Stromal cell of bone marrow (primary cell): ENCODE data around the gene EXD3.
A peak's percentile ranks its signal among the peaks of the same experiment; 100 is the strongest.

ENCODE experiments used
- DNase-seq: peaks from one replicate; pipeline ENCODE4 v3.0.0-alpha.2; 2012; ENCODE audit warnings: low read depth

EXD3 gene

DNA sequence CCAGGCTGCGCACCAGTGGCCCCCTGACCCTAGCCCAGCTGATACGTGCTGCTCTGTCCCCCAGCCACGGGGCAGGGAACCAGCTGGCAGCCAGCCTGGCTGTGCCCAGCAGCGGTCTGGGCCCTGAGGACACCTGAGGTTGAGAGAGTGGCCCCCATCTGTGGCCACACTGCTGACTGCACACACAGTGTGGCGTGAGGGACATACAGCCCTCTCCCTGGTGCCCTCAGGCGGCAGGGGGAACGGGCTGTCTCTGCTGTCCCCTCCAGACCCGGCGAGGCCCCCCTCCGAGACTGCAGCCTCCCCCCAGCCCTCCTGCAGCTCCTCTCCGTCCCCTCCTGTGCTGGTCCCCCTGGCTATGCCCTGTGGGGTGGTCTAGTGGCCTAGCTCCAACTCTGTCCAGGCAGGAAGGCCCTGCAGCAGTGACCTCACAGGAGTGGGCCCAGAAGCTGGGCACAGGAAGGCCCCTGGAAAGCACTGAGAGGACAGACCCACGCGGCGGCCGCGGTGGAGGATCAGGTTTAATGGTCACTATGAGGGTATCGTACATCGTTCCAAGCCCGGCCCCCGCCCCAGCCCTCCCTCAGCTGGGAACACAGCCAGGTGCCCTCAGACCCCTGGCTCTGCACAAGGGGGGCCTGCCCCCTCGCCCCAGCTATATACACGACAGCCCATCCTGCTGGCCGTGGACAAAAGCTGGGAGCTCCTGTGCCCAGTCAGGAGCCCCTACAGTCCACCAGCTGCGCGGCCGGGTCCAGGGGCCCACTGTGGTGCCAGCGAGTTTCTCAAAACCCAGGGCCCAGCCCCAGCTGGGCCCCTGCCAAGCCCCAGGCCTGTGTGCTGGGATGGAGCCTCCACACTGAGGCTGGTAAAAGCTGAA, 25.0 kb upstream of the EXD3 start:
- DNase-seq: no peak

DNA sequence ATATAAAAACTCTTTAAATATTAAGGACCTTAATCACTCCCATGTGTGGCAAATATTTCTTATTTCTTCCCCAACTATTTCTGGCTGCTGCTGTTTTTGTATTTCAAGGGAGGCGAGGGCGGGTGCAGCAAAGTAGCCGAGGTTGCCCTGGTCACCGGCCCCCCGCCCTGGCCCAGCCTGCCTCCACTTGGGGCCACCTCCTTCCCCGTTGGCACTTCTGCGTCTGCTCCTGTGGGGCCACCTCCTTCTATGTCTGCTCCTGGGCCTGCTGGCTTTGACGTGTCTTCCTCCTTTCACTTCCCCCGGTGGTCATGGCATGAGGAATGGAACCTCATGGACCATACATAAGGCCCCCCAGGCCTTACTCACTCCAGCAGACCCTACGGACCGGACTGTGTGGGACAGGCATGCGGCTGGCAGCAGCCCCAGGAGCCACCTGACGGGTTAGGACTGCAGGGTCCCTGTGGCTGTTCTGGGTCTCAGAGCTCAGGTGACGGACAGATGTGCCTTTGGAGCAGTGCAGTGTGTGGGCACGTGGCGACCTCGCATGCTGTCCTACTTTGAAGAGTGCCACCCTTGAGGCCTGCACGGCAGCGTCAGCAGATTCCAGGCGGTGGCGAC, 24.0 kb upstream of the EXD3 start:
- DNase-seq: no peak

DNA sequence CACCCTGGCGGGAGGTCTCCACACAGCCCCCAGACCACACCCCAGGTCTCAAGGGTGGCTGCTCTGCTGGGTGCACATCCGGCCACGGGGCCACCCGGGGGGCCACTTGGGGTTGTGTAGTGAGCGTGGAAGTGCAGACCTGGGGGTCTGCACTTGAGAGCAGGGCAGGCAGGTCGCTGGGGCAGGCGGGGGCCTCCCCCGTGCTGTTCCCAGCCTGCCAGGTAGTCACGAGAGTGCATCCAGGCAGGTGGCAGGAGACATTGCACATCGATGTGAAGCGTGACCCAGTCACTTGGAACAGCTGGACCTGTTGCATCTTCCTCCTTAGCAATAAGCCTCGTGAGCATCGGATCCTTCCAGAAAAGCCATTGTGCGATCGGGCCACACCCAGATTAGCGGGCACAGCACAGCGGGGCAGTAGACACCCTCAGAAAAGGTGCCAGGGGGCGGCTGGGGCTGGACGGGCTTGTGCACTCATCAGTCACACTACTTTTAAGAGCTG, 23.0 kb upstream of the EXD3 start:
- no peak for DNase-seq

DNA sequence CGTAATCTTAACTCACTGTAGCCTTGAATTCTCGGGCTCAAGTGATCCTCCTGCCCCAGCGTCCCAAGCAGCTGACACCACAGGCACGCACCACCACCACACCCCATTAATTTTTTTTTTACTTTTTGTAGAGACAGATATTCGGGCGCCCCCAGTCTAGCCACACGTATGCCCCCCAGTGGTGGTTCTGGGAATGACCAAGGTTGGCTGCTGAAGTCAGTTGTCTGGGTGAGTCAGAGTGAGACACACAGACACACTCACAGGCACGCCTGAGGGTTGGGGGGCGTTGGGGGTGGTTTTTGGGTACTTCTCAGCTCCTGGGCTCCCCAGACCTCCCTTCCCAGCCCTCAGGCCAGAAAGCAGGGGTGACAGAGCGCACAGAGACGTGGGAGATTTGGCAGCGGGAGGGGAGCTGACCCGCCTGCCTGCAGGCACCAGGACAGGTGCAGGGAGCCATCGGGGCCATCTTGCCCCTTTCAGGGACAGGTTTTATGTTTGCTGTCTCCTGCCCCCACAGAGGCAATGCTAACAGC, 22.4 kb upstream of the EXD3 start:
- DNase-seq: peak; percentile 69

DNA sequence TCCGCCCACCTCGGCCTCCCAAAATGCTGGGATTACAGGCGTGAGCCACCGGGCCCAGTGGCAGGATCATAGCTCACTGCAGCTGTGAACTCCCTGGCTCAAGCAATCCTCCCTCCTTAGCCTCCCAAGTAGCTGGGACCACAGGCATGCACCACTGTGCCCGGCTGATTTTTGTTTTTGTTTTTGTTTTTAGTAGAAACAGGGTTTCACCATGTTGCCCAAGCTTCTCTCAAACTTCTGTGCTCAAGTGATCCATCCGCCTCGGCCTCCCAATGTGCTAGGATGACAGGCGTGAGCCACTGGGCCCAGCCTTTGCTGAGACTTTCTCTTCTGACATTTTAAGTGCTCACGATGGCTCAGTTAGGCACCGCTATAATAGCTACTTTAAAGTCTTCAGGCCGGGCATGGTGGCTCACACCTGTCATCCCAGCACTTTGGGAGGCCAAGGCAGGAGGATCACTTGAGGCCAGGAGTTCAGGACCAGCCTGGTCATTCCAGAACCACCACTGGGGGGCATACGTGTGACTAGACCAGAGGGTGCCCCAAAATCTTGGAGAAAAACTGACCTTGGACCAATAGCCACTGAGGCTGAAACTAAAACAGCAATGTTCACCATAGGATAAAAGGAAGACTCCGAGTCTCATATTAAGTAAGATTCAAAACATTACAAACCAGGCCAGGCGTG, 21.3 kb upstream of the EXD3 start:
- DNase-seq: no peak

DNA sequence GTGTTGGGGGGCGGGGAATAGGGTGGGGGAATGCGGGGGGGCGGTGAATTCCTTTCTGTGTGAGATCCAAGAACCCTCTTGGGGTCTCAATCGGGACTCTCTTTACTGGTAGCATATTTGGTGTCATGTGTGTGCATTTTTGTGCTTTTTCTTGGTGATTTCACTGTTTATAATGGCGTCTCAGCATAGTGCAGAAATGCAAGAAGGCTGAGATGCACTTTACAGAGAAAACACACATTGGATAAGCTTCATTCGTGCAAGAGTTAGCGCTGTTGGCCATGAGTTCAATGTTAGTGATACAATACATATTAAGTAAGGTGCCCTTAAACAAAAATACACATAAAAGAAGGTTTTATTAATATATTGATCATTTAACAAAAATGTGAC, 19.0 kb upstream of the EXD3 start:
- DNase-seq: no peak

DNA sequence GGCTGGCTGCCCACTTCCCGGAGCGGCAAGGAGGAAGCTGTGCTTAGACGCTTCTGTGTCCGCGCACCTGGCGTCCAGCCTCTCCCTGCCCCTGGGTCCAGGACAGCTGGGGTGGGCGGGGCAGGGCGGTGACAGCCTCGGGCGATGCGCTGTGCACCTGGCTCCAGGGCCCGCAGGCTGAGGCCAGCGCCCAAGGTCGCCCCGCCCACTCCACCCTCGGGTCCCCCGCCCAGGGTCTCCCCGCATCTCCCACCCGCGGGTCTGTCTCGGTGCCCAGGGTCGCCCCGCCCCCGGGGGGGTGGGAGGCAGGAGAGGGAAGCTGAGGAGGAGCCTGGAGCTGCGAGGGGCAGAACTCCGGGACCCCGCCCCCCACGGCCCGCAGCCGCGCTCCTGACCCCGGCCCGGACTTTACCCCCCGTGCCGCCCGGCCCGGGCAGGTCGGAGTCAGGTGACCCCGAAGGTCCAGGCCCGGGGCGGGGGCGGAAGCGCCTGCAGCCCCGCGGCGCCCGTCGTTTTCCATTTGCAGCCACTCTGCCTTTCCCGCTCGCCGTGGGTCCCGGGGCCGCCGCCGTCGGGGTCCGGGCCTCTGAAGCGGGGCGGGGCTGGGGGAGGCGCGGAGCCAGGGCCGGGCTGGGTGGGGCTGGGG, 18.4 kb upstream of the EXD3 start, which contains the start of gene ENTPD8:
TSS of gene ENTPD8 (minus strand) at position 69 of the 646 bp plus-strand sequence. CDS start 3,072 bp downstream, outside the sequence.
- DNase-seq: no peak

DNA sequence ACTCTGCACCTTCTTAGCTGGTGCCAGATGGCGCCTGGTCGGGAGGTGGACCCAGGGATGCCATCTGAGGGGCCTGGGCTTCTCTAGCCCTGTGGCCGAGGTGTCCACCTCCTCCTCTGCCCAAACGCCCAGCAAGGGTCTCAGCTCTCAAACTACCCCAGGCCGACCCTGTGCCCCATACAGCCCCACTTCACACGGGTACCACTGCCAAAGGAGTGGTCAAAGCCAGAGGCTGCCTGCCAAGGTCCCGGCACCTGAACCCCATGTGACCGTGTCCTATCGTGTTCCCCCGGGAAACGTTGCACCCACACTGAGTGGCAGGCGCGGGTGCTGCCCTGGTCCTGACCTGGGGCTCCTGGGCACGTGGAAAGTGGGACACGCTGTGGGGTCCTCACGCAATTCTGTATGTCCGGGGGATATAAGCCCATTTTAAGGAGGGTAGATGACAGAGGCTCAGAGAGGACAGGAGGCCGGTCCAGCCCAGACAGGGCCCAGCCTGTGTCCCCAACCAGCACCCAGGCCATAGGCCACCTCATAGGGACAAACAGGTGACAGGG, 16.3 kb upstream of the EXD3 start:
- DNase-seq: no peak

DNA sequence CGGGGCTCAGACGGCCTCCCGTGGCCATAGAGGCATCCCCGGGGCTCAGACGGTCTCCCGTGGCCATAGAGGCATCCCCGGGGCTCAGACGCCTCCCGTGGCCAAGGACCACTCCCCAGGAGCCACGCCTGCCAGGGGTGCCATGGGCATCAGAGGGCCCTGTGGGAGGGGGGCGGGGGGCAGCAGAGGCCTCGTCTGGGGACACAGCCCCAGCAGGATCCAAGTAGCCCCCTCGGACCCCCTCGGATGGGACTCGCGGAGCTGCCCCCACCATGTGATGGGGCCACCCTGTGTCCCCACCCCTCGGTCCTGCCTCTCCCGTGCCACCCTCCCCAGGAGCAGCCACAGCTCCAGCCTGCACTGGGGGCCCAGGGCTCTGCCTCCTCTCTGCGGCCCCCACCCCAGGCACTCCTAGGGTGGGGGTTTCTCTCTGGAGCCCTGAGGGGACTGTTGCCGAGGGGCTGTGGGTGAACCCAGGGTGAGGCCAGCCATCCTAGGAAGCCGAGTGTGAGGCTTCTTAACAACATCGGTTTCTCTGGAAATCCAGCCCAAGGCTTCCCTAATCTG, 15.7 kb upstream of the EXD3 start:
- no peak for DNase-seq

DNA sequence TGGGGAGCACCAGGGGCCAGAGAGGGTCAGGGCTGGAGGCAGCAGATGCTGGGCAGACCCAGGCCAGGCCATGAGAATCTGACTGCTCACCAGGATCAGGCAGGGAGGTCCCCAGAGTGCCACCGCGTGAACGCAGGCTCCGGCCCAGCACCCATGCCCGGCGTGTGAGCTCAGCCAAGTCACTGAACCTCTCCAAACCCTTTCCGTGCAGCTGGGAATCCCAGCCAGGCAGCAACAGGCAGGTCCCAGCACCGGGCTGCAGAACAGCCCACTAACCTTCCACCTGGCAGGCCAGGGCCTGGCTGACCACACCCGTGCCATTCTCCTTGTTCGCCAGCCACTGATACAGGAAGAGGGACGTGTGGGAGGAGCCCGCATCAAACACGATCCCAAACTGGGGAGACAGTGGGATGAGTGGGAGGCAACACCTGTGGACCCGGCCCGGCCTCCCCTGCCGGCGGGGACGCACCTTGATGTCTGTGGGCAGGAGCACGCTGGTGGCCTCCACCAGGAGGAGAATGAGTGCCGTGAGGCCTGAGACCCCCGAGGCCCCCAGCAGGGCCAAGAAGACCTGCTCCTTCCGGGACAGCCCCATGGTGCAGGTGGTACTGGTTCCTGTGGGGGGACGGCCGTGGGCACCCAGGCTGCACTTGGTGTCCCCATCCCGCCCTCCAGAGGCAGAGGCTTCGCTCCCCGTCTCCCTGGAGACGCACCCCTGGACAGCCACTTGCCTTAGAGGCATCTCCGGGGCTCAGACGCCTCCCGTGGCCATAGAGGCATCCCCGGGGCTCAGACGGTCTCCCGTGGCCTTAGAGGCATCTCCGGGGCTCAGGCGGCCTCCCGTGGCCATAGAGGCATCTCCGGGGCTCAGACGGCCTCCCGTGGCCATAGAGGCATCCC, 15.0 kb upstream of the EXD3 start:
- no peak for DNase-seq

DNA sequence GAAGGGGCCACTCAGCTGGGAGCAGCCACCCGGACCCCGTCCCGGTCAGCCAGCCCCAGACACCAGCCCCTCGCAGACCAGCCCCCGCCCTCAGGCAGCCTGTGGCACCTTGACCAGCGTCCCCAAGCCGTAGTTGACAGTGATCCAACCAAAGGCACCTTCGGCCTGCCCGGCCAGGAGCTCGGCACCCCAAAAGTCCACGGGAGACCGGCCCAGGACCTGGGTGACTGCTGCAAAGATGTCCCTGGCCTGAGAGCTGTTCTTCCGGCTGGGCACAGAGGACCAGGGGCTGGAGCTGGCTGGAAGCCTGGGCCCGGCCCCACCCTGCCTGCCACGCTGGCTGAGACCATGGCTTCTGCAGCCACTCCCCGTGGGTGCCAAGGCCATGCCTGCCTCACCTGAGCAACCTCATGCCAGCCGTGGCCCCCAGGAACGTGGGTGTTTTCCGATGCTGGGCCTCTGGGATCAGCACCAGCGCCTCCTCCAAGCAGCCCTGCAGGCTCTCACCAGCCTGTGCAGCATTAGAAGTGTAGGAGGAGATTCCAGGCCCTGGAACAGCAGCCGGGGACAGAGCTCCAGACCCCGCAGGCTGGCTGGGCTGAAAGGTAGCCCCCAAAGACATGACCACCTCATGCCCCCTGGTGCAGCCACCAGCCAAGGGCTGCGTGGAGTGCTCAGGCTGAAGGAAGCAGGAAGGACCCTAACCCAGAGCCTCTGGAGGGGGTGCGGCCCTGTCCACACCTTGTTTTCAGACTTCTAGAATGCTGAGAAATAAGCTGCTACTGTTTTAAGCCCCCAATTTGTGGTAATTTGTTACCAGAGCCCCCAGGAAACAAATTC, 14.0 kb upstream of the EXD3 start:
- no peak for DNase-seq

DNA sequence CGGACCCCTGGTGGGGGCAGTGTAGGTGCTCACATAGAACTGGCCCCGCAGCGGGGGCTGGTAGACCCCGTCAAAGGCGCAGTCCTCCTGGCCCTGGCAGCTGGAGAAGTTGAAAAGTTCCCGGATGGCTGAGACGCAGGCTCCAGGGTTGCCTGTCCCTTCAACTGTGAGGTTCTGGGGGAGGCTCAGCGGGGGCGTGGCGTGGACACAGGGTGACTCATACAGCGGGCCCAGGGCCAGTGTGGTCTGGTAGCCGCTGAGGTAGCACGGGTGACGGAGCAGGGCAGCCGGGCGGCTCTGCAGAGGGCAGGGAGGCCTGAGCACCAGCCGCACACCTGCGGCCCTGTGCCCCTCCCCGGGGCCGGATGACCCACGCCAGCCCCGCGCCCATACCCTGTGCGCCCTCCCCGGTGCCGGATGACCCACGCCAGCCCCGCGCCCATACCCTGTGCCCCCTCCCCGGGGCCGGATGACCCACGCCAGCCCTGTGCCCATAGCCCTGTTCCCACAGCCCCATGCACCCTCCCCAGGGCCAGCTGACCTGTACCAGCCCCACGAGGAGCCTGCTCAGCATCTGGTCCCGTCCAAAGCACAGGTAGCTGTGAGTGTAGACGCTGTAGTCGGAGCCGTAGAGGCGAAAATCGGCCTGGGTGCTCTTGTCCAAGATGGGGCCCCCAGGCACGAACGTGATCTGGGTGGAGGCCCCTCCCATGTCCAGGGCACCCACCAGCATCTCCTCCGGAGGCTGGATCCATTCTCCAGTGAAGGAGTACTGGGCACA, 13.2 kb upstream of the EXD3 start:
- DNase-seq: peak; percentile 64

DNA sequence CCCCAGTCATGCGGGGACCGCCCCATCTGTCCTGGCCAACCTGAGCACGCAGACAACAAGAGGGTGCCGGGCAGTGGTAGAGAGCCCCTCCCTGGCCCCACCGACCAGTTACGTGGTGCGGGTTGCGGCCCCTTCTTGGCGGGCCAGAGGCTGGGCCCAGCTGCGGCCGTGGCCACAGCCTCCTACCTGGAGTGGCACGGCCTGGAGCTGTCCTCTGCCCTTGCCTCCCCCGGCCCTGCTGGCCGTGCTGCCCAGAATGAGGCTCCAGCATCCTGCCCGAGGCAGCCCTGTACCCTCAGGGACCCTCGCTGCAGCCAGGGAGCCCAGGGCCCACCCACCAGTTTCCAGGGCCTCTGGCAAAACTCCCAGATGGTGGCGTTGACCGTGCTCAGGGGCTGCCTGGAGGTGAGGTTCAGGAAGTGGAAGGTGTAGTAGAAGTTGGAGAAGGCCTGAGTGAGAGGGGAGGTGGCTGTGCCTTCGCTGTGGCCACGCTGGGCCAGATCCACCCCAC, 12.5 kb upstream of the EXD3 start:
- no peak for DNase-seq

DNA sequence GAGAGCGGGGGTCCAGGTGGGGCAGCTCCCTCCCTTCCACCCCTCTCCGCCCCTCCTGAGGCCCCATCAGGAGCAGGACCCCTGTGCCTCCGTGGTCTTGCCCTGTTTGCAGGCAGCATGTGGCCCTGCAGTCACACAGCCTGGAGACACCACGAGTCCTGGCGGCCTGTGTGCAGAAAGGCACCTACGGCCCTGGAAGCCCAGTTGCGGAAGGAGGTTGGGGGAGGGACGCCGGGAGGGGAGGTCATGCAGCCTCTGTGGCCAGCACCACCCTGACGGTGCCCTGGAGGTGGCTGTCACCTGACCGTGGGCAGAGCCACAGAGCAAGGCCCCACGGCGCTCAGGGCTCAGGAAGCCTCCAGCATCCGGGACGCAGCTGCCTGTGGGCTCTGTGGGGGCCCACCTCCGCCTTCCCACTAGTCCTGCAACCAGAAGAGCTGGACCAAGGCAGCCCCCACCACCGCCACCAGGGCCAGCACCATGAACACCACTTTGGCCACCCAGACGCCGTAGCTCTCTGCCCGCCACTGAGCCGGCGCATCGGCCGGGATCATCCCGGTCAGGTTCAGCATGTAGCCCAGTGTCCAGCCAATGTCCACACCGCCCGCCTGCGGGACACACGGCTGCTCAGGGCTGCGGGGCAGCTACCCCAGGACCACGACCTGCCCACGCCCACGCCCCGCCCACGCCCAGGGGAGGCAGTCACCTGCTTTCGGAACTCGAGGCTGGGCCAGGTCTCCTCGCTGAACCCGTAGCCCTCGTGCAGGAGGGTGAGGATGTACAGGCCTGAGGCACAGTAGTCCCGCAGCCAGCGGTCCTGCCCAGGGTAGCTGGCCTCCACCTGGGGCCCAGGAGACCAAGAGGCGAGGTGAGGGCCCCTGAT, 11.8 kb upstream of the EXD3 start:
- DNase-seq: no peak

DNA sequence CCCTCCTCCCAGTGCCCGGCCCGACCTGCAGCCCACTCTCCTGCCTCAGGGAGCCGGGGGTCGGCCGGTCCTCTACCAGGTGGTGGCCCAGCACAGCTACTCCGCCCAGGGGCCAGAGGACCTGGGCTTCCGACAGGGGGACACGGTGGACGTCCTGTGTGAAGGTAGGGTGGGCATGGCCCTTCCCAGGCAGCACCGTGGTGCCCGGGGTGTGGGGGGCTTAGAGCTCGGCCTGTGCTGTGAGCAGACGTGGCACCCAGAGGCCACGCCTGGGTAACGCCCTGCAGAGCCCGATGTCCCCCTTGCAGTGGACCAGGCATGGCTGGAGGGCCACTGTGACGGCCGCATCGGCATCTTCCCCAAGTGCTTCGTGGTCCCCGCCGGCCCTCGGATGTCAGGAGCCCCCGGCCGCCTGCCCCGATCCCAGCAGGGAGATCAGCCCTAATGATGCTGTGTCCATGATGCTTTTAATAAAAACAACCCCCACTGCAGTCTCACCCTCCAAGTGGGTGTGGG, 11.0 kb upstream of the EXD3 start:
- no peak for DNase-seq

DNA sequence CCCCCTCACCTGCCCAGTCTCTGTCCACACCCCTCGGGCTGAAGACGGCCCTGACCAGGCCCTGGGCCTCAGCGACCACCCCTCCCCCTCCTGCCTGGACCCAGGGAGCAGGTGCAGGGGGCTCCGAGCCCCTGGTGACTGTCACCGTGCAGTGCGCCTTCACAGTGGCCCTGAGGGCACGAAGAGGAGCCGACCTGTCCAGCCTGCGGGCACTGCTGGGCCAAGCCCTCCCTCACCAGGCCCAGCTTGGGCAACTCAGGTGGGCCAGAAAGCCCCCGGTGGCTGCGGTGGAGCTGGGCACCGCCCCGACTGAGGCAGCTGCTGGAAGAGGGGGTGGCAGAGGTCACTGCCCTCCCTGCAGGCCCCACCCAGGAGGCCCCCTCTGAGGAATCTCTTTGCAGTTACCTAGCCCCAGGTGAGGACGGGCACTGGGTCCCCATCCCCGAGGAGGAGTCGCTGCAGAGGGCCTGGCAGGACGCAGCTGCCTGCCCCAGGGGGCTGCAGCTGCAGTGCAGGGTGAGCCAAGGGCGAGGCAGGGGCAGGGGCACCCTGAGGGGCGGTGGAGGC, 10.5 kb upstream of the EXD3 start:
- DNase-seq: no peak
